OCI-LY1 (cell line): ENCODE results near the gene TRAK1.

Experiments used
- EZH2 ChIP-seq: fragments of 200-600 bp; sonication (generic), shearing (Covaris generic); IDR thresholded peaks from 2 replicates; pipeline ENCODE4 v1.8.0; 2017; ENCODE audit warnings: borderline replicate concordance, mixed run types, mild to moderate bottlenecking, antibody characterized with exemption, low read length, moderate library complexity, mixed read lengths
- TF ChIP-seq, protein P1 (sequence below): fragments of 200-600 bp; sonication (generic), shearing (Covaris generic); IDR thresholded peaks from 2 replicates; pipeline ENCODE4 v1.5.1; 2017; ENCODE audit warnings: mild to moderate bottlenecking, antibody characterized with exemption, low read length, moderate library complexity, mixed read lengths

DNA sequence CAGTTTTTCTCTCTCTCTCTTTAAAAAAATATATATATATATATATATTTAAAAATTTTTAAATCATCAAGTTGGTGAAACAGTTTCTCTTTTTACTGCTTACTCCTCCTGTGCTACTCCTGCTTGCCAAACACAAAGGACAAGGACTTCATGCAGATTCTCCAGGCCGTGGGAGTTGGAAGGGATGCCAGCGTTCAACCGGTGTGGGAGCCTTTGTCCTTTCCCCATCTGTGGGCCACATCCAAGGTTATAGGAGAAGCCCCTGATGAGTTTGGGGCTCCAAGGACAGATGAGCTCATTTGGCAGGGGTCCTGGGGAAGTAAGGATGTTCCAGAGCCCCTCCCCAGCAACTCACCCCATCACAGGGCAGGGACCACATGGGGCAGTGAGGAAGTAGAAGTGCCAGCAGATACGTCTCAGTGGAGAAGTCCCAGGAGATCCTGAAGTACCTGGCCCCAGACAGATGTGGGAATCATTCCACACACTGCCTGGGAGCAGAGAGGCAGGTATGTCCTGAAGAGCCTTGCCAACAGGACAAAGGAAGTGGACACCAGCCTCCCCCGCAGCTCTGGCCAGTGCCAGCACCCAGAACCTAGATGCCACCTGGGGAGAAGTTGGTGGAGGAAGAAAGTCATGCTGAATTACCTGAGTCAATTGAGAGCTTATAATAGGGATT, 138.2 kb downstream of the TRAK1 start:
- TF ChIP-seq, protein P1, sequence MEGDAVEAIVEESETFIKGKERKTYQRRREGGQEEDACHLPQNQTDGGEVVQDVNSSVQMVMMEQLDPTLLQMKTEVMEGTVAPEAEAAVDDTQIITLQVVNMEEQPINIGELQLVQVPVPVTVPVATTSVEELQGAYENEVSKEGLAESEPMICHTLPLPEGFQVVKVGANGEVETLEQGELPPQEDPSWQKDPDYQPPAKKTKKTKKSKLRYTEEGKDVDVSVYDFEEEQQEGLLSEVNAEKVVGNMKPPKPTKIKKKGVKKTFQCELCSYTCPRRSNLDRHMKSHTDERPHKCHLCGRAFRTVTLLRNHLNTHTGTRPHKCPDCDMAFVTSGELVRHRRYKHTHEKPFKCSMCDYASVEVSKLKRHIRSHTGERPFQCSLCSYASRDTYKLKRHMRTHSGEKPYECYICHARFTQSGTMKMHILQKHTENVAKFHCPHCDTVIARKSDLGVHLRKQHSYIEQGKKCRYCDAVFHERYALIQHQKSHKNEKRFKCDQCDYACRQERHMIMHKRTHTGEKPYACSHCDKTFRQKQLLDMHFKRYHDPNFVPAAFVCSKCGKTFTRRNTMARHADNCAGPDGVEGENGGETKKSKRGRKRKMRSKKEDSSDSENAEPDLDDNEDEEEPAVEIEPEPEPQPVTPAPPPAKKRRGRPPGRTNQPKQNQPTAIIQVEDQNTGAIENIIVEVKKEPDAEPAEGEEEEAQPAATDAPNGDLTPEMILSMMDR: no peak
- no peak for TF ChIP-seq EZH2
